PC-9 (cell line): Measurements from ENCODE around the gene APBA1. TPM values are rescaled to one million over a fixed set of nuclear protein-coding genes. Genes with fewer than 3 reads are reported as not detected.

Experiments
- BruUV-seq: library from RNA; stranded (reverse); fragments of 400-500 nt; replicated peaks from 2 replicates; lab custom pipeline; 2021; lab: Mats Ljungman, UMichigan
- CTCF ChIA-PET: fragments of 300-600 bp; sonication (Branson Sonifier 250); formaldehyde crosslinking; loops from one replicate; lab custom pipeline; 2022; ENCODE audit warnings: antibody characterized with exemption; lab: Charles Lee
- POLR2A ChIA-PET: fragments of 300-600 bp; sonication (Branson Sonifier 250); formaldehyde crosslinking; loops from one replicate; lab custom pipeline; 2022; ENCODE audit warnings: antibody characterized with exemption; ENCODE audit not compliant: unreplicated experiment; lab: Charles Lee
- DNase-seq, 2 experiments: peaks; one replicate each; pipeline versions ENCODE4 v3.0.0 to v3.0.0-alpha.2; 2015 to 2022; ENCODE audit warnings: mixed read lengths in 1 of 2
- H2AFZ ChIP-seq: fragments of 200-600 bp; sonication (generic); 2 replicates; pipeline ENCODE4 v1.8.1; 2017; ENCODE audit warnings: antibody characterized with exemption
- H3F3A ChIP-seq: fragments of 200-600 bp; sonication (generic); 2 replicates; pipeline ENCODE4 v1.8.1; 2017; ENCODE audit warnings: antibody characterized with exemption, mild to moderate bottlenecking, low read depth; ENCODE audit not compliant: insufficient read depth
- H3K27ac ChIP-seq: fragments of 200-600 bp; sonication (generic); 2 replicates; pipeline ENCODE4 v1.6.1; 2016; ENCODE audit warnings: mixed run types
- H3K27me3 ChIP-seq: fragments of 200-600 bp; sonication (generic); 2 replicates; pipeline ENCODE4 v1.6.1; 2016; ENCODE audit warnings: low read depth, mixed run types; ENCODE audit not compliant: insufficient read depth
- H3K36me3 ChIP-seq: fragments of 200-600 bp; sonication (generic); 2 replicates; pipeline ENCODE4 v1.6.1; 2016; ENCODE audit warnings: low read depth, mixed run types
- H3K4me1 ChIP-seq: fragments of 200-600 bp; sonication (generic); replicated peaks from 2 replicates; pipeline ENCODE4 v1.6.1; 2016; ENCODE audit warnings: mixed run types; ENCODE audit not compliant: insufficient read depth
- H3K4me2 ChIP-seq: fragments of 200-600 bp; sonication (generic); 2 replicates; pipeline ENCODE4 v1.6.1; 2017; ENCODE audit warnings: mixed run types
- H3K4me3 ChIP-seq: fragments of 200-600 bp; sonication (generic); 2 replicates; pipeline ENCODE4 v1.6.1; 2016; ENCODE audit warnings: mixed run types
- H3K79me2 ChIP-seq: fragments of 200-600 bp; sonication (generic); 2 replicates; pipeline ENCODE4 v1.6.1; 2017; ENCODE audit warnings: low read depth, mixed run types
- H3K9me2 ChIP-seq: fragments of 200-600 bp; sonication (generic); 2 replicates; pipeline ENCODE4 v1.8.1; 2017; ENCODE audit warnings: mild to moderate bottlenecking; ENCODE audit not compliant: insufficient read depth
- H3K9me3 ChIP-seq: fragments of 200-600 bp; sonication (generic); 2 replicates; pipeline ENCODE4 v1.8.1; 2016; ENCODE audit warnings: low read depth; ENCODE audit not compliant: insufficient read depth
- H4K20me1 ChIP-seq: fragments of 200-600 bp; sonication (generic); 2 replicates; pipeline ENCODE4 v1.8.1; 2017; ENCODE audit not compliant: insufficient read depth
- EZH2 ChIP-seq: fragments of 200-600 bp; sonication (generic); IDR thresholded peaks from 2 replicates; pipeline ENCODE4 v1.8.0; 2017; ENCODE audit warnings: antibody characterized with exemption, low read depth
- intact Hi-C: fragments of 100-400 bp; cut with micrococcal nuclease; formaldehyde crosslinking; loops from one replicate; pipeline ENCODE4 v1.10.0; 2022; ENCODE audit not compliant: unreplicated experiment
- total RNA-seq: library from RNA; stranded (reverse); gene quantifications from 2 replicates; pipeline ENCODE4 v1.2.3, GENCODE V29; 2021
- TF ChIP-seq, protein P1 (sequence below): fragments of 200-600 bp; sonication (generic); conservative IDR thresholded peaks from 2 replicates; pipeline ENCODE4 v1.6.1; 2017; ENCODE audit warnings: mixed run types, antibody characterized with exemption, mild to moderate bottlenecking, moderate library complexity

The APBA1 gene
- total RNA-seq, 1 experiment from 2014 or later: 0.44 TPM

DNA sequence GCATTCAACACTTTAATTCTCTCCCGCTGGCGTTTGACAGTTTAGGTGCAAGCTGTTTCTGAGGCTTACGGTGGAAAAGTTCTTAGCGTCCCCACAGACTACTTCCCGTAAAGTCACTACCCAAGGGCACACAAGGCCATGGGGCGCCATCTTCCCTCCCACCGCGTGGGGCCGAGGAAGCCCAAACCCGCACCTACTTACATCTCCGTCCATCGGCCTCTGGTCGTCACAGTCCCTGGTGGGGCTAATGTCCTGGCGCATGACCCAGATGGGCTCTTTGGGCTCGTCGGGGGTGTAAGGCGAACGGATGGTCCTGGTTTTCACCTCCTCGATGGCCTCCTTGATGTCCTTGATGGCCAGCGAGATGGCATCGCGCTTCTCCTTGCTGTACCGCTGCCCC, 156.4 kb downstream of the APBA1 start:
- intact Hi-C loops: no loop called here
- no peaks in the 10 kb centered on the region for H3K36me3 ChIP-seq
- no peaks in the 10 kb centered on the region for H3K27me3 ChIP-seq
- no peaks in the 10 kb centered on the region for H3K9me2 ChIP-seq
- no peaks in the 10 kb centered on the region for H4K20me1 ChIP-seq
- BruUV-seq: no TSS peak
- H2AFZ ChIP-seq: no peak overlapping the region
- H3K4me2 ChIP-seq: no peak overlapping the region
- H3F3A ChIP-seq: no peaks in the 10 kb centered on the region
- no peak overlapping the region for H3K4me3 ChIP-seq
- CTCF ChIA-PET: no interaction called here
- no peak for DNase-seq
- no peak for TF ChIP-seq EZH2
- TF ChIP-seq, protein P1, sequence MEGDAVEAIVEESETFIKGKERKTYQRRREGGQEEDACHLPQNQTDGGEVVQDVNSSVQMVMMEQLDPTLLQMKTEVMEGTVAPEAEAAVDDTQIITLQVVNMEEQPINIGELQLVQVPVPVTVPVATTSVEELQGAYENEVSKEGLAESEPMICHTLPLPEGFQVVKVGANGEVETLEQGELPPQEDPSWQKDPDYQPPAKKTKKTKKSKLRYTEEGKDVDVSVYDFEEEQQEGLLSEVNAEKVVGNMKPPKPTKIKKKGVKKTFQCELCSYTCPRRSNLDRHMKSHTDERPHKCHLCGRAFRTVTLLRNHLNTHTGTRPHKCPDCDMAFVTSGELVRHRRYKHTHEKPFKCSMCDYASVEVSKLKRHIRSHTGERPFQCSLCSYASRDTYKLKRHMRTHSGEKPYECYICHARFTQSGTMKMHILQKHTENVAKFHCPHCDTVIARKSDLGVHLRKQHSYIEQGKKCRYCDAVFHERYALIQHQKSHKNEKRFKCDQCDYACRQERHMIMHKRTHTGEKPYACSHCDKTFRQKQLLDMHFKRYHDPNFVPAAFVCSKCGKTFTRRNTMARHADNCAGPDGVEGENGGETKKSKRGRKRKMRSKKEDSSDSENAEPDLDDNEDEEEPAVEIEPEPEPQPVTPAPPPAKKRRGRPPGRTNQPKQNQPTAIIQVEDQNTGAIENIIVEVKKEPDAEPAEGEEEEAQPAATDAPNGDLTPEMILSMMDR: no peak
- H3K4me1 ChIP-seq: no peaks in the 10 kb centered on the region
- no peaks in the 10 kb centered on the region for H3K9me3 ChIP-seq
- POLR2A ChIA-PET: no interaction called here
- no peak overlapping the region for H3K27ac ChIP-seq
- H3K79me2 ChIP-seq: no peaks in the 10 kb centered on the region

DNA sequence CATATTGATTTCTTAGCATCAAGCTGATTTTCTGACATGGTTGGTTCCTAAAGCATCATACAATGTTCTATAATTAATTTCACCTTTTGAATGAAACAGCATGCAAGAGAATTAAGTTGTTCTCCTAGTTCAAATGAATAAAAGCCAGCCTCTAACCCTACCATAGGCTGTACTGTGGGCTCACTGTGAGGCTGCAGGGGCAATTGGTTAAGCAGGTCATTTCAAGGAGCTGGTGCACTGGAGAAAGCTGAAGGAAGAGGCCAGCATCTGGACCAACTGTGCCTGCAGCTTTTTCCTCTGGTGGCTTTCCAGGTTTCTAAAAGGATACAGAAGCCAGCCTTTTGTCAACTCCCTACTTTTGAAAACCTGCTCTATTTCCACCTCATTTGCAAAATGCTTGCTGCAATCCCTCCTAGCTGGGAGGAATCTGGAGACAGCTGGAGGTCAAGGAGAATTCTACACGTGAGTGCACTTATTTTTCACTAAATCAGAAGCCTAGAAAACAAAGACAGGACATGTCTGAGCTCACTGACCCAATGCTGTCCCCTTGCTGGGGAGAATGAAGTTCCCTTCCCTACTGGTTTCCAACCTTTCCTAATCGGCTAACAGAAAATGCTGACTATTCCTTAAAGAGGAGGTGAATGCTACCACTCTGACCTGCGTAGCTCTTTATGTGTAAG, 158.9 kb downstream of the APBA1 start:
- H3K4me2 ChIP-seq: no peak overlapping the region
- no peak for DNase-seq
- H3K9me2 ChIP-seq: no peaks in the 10 kb centered on the region
- no peak overlapping the region for H3K27ac ChIP-seq
- no peaks in the 10 kb centered on the region for H3K36me3 ChIP-seq
- H2AFZ ChIP-seq: no peak overlapping the region
- intact Hi-C loops: no loop called here
- TF ChIP-seq, protein P1: no peak
- TF ChIP-seq EZH2: no peak
- BruUV-seq: no TSS peak
- CTCF ChIA-PET: interaction anchor here (0.5 kb wide), 1 partner anchor 479 kb away, joined by 3 read pairs; no protein-coding TSS in a partner anchor
- H3K9me3 ChIP-seq: no peaks in the 10 kb centered on the region
- H3K27me3 ChIP-seq: no peaks in the 10 kb centered on the region
- POLR2A ChIA-PET: no interaction called here
- H3K4me1 ChIP-seq: no peaks in the 10 kb centered on the region
- H3K79me2 ChIP-seq: no peaks in the 10 kb centered on the region
- H4K20me1 ChIP-seq: no peaks in the 10 kb centered on the region
- no peak overlapping the region for H3K4me3 ChIP-seq
- H3F3A ChIP-seq: no peaks in the 10 kb centered on the region

DNA sequence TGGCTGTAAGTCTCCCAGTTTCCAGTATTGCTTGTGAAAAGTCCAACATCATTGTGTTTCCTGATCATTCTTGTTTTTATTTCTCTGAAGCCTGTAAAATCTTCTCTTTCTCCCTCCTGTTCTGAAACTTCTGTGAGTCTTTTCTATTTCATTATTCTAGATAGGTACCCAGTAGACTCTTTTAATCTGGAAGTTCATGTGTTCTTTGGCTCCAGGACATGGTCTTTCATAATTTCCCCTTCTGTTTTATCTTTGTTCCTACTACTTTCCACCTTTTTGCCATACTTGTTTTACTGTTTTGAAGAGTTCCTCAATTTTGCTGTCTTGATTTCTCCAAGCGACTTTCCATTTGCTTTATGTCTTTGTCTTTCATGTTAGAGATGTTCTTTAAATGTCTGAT, 168.1 kb downstream of the APBA1 start:
- intact Hi-C loops: no loop called here
- Histone ChIP-seq H3F3A (no peaks in the 10 kb centered on the region), H3K4me3 (no peak overlapping the region), H4K20me1 (no peaks in the 10 kb centered on the region), H3K9me3 (0 out of 2 replicates have a peak, but pooled peaks cover 3% of the 10 kb centered on the region), H3K27me3 (no peaks in the 10 kb centered on the region), H3K79me2 (no peaks in the 10 kb centered on the region), H3K4me2 (no peak overlapping the region), H3K36me3 (no peaks in the 10 kb centered on the region), H3K27ac (no peak overlapping the region), H3K4me1 (no peaks in the 10 kb centered on the region; the same call in 1 of the 2 replicates), H3K9me2 (no peaks in the 10 kb centered on the region; the same call in 1 of the 2 replicates), H2AFZ (no peak overlapping the region)
- no TSS peak for BruUV-seq
- no peak for DNase-seq
- TF ChIP-seq, protein P1: no peak
- no peak for TF ChIP-seq EZH2
- CTCF ChIA-PET: no interaction called here
- POLR2A ChIA-PET: no interaction called here
